Gastrocnemius medialis (tissue), 4 donors: ENCODE measurements around the gene UGT1A8.
"Not testable (repeated sequence)": the region's sequence is repeated elsewhere in the genome, so short reads cannot be mapped to it uniquely, and the experiment has no call there.

Experiments
- POLR2A ChIP-seq, 2 donors: fragments of 450-650 bp; IDR thresholded peaks; one replicate each; pipeline ENCODE4 v1.6.1; 2017; ENCODE audit warnings: antibody characterized with exemption in 2 of 2, mild to moderate bottlenecking in 2 of 2, moderate library complexity in 2 of 2
- TF ChIP-seq, protein P1 (sequence below), 5 experiments: fragments of 450-650 bp in 3 of 5; fragments of 200-600 bp in 2 of 5; sonication (generic) in 2 of 5; IDR thresholded peaks in 4 of 5; conservative IDR thresholded peaks in 1 of 5; 1 replicate in 4 of 5; 2 replicates in 1 of 5; pipeline ENCODE4 v1.5.1; 2016 to 2019; ENCODE audit warnings: antibody characterized with exemption in 5 of 5, mild to moderate bottlenecking in 3 of 5, moderate library complexity in 3 of 5

DNA sequence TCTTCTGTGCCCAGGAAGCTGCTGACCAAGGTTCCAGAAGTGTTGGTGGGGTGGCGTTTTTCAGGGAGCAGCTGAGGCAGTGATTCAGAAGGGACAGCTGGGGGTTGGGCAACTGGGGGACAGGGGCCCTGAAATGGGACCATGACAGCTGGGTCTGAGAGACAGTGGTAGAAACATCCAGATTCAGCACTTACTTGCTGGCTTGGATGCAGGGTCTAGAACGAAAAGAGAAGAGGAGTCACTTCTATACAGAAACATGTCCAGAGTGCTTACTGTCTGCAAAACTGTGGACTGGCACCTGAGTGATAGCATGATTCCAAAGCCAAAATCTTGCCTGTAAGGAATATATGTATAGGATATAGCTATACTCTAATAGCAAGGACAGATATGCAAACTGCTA is 128.4 kb downstream of the UGT1A8 start:
- TF ChIP-seq POLR2A (IDR thresholded peaks at IDR 0.05): not testable (repeated sequence)
- TF ChIP-seq, protein P1, sequence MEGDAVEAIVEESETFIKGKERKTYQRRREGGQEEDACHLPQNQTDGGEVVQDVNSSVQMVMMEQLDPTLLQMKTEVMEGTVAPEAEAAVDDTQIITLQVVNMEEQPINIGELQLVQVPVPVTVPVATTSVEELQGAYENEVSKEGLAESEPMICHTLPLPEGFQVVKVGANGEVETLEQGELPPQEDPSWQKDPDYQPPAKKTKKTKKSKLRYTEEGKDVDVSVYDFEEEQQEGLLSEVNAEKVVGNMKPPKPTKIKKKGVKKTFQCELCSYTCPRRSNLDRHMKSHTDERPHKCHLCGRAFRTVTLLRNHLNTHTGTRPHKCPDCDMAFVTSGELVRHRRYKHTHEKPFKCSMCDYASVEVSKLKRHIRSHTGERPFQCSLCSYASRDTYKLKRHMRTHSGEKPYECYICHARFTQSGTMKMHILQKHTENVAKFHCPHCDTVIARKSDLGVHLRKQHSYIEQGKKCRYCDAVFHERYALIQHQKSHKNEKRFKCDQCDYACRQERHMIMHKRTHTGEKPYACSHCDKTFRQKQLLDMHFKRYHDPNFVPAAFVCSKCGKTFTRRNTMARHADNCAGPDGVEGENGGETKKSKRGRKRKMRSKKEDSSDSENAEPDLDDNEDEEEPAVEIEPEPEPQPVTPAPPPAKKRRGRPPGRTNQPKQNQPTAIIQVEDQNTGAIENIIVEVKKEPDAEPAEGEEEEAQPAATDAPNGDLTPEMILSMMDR (IDR thresholded peaks at IDR 0.05 in 4 of 5, conservative IDR thresholded peaks at IDR 0.05 in 1 of 5): not testable (repeated sequence)
